H1 (cell line): ENCODE results near the gene TLE1. TPM values are rescaled to one million over a fixed set of nuclear protein-coding genes. Genes with fewer than 3 reads are reported as not detected.

Source experiments
- ASH2L ChIP-seq: fragments of 200-600, 300-600 bp; sonication (generic); IDR thresholded peaks from one replicate; pipeline ENCODE4 v1.7.1; 2017; ENCODE audit warnings: low read length
- CREB1 ChIP-seq: IDR thresholded peaks from 2 replicates; pipeline ENCODE4 v1.6.1; 2012; ENCODE audit warnings: inconsistent platforms
- GABPA ChIP-seq: IDR thresholded peaks from 2 replicates; pipeline ENCODE4 v1.6.1; 2011; ENCODE audit warnings: mild to moderate bottlenecking, low read length, moderate library complexity, borderline replicate concordance; ENCODE audit not compliant: insufficient read depth
- RBBP5 ChIP-seq: IDR thresholded peaks from 2 replicates; pipeline ENCODE4 v1.7.1; 2012; ENCODE audit warnings: low read depth, mild to moderate bottlenecking, inconsistent platforms, low read length, moderate library complexity, borderline replicate concordance
- RNF2 ChIP-seq: fragments of 200-900, 300-1000 bp; sonication (generic); IDR thresholded peaks from 2 replicates; pipeline ENCODE4 v1.7.1; 2016; ENCODE audit warnings: borderline replicate concordance, low read depth, mild to moderate bottlenecking, antibody characterized with exemption, low read length; ENCODE audit not compliant: poor library complexity, severe bottlenecking; ENCODE audit errors: missing control alignments
- SRF ChIP-seq: IDR thresholded peaks from 2 replicates; pipeline ENCODE4 v1.6.1; 2011; ENCODE audit warnings: mild to moderate bottlenecking, low read depth, low read length, moderate library complexity
- polyA plus RNA-seq, 7 experiments: library from polyadenylated mRNA; depleted of rRNA in 3 of 7; stranded (reverse) in 5 of 7; unstranded in 2 of 7; fragments of >200 nt in 5 of 7; fragments of 200-250 nt in 2 of 7; gene quantifications; 1 replicate in 5 of 7; 2 replicates in 1 of 7; 4 replicates in 1 of 7; pipeline versions ENCODE4 v1.2.1 to v1.2.3, GENCODE V29; 2011 to 2013; ENCODE audit warnings: missing spikeins in 2 of 7, mixed read lengths in 2 of 7
- total RNA-seq: library from RNA; stranded (reverse); fragmentation: NEBNext Ultra II Directional; extraction: Animal tissue kit (Norgen Biotek cat#: 25700); gene quantifications from 2 replicates; pipeline ENCODE4 v1.2.1, GENCODE V29; 2021
- TF ChIP-seq, protein P1 (sequence below): fragments of 300-600 bp; sonication (generic); IDR thresholded peaks from 2 replicates; pipeline ENCODE4 v1.7.1; 2012; ENCODE audit warnings: low read length, moderate library complexity, mild to moderate bottlenecking, inconsistent platforms; ENCODE audit not compliant: insufficient replicate concordance
- TF ChIP-seq, protein P2 (sequence below): IDR thresholded peaks from 2 replicates; pipeline ENCODE4 v1.6.1; 2012; ENCODE audit warnings: inconsistent platforms

TLE1 gene
- total and polyA plus RNA-seq, 2 of the 8 experiments (the other 6 are each of a cell fraction or from before 2014, with no cell fraction given) = 81.8 to 91.6 TPM

DNA sequence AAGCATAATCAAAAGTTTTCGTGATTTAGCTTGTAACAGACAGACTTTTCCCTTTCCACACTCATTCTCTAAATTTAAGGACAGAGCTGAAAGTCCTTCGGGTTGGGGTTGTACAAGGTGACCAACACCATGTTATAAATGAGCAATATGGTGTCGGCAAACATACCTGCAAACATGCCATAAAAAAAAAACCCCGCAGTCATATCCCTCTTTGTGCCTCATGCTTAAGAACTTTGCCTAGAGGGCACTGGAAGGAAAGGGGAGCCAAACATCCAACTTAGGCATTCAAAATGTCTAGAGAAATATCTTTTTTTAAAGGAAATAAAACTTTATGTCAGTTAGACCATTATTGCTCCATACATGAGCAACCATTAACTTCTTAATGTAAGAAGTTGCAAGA lies 73.2 kb downstream of the TLE1 start (continued):
- TF ChIP-seq, protein P1, sequence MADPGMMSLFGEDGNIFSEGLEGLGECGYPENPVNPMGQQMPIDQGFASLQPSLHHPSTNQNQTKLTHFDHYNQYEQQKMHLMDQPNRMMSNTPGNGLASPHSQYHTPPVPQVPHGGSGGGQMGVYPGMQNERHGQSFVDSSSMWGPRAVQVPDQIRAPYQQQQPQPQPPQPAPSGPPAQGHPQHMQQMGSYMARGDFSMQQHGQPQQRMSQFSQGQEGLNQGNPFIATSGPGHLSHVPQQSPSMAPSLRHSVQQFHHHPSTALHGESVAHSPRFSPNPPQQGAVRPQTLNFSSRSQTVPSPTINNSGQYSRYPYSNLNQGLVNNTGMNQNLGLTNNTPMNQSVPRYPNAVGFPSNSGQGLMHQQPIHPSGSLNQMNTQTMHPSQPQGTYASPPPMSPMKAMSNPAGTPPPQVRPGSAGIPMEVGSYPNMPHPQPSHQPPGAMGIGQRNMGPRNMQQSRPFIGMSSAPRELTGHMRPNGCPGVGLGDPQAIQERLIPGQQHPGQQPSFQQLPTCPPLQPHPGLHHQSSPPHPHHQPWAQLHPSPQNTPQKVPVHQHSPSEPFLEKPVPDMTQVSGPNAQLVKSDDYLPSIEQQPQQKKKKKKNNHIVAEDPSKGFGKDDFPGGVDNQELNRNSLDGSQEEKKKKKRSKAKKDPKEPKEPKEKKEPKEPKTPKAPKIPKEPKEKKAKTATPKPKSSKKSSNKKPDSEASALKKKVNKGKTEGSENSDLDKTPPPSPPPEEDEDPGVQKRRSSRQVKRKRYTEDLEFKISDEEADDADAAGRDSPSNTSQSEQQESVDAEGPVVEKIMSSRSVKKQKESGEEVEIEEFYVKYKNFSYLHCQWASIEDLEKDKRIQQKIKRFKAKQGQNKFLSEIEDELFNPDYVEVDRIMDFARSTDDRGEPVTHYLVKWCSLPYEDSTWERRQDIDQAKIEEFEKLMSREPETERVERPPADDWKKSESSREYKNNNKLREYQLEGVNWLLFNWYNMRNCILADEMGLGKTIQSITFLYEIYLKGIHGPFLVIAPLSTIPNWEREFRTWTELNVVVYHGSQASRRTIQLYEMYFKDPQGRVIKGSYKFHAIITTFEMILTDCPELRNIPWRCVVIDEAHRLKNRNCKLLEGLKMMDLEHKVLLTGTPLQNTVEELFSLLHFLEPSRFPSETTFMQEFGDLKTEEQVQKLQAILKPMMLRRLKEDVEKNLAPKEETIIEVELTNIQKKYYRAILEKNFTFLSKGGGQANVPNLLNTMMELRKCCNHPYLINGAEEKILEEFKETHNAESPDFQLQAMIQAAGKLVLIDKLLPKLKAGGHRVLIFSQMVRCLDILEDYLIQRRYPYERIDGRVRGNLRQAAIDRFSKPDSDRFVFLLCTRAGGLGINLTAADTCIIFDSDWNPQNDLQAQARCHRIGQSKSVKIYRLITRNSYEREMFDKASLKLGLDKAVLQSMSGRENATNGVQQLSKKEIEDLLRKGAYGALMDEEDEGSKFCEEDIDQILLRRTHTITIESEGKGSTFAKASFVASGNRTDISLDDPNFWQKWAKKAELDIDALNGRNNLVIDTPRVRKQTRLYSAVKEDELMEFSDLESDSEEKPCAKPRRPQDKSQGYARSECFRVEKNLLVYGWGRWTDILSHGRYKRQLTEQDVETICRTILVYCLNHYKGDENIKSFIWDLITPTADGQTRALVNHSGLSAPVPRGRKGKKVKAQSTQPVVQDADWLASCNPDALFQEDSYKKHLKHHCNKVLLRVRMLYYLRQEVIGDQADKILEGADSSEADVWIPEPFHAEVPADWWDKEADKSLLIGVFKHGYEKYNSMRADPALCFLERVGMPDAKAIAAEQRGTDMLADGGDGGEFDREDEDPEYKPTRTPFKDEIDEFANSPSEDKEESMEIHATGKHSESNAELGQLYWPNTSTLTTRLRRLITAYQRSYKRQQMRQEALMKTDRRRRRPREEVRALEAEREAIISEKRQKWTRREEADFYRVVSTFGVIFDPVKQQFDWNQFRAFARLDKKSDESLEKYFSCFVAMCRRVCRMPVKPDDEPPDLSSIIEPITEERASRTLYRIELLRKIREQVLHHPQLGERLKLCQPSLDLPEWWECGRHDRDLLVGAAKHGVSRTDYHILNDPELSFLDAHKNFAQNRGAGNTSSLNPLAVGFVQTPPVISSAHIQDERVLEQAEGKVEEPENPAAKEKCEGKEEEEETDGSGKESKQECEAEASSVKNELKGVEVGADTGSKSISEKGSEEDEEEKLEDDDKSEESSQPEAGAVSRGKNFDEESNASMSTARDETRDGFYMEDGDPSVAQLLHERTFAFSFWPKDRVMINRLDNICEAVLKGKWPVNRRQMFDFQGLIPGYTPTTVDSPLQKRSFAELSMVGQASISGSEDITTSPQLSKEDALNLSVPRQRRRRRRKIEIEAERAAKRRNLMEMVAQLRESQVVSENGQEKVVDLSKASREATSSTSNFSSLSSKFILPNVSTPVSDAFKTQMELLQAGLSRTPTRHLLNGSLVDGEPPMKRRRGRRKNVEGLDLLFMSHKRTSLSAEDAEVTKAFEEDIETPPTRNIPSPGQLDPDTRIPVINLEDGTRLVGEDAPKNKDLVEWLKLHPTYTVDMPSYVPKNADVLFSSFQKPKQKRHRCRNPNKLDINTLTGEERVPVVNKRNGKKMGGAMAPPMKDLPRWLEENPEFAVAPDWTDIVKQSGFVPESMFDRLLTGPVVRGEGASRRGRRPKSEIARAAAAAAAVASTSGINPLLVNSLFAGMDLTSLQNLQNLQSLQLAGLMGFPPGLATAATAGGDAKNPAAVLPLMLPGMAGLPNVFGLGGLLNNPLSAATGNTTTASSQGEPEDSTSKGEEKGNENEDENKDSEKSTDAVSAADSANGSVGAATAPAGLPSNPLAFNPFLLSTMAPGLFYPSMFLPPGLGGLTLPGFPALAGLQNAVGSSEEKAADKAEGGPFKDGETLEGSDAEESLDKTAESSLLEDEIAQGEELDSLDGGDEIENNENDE = no peak
- no peak for TF ChIP-seq RBBP5
- TF ChIP-seq RNF2 = no peak
- TF ChIP-seq GABPA = no peak
- TF ChIP-seq, protein P2, sequence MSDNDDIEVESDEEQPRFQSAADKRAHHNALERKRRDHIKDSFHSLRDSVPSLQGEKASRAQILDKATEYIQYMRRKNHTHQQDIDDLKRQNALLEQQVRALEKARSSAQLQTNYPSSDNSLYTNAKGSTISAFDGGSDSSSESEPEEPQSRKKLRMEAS = no peak
- no peak for TF ChIP-seq CREB1
- no peak for TF ChIP-seq ASH2L
- TF ChIP-seq SRF = no peak
- TF ChIP-seq, all 59 proteins: peak for 0
